Body of pancreas (tissue), 4 donors: Measurements from ENCODE around the gene FOXP1.

Experiments
- CTCF ChIP-seq, 7 experiments: fragments of 450-650 bp in 4 of 7; fragments of 200-600 bp in 3 of 7; sonication (generic) in 3 of 7; IDR thresholded peaks; one replicate each; pipeline ENCODE4 v1.5.1; 2016 to 2019; ENCODE audit warnings: antibody characterized with exemption in 7 of 7
- POLR2A ChIP-seq, 3 donors: fragments of 450-650 bp; IDR thresholded peaks; one replicate each; pipeline ENCODE4 v1.6.1; 2016; ENCODE audit warnings: antibody characterized with exemption in 3 of 3, mild to moderate bottlenecking in 2 of 3

- TF ChIP-seq CTCF (IDR thresholded peaks at IDR 0.05) (no peak), POLR2A (IDR thresholded peaks at IDR 0.05) (no peak)
Observed at GRCh38 chr3:71565976-71566375, 17.6 kb downstream of the FOXP1 start.
